Measurements from ENCODE around the gene SLC6A11.

GRCh38 chr3:10888518-10889090 lies 72.6 kb downstream of the SLC6A11 start:
- TF ChIP-seq CTCF (IDR thresholded peaks at IDR 0.05): no peak
- TF ChIP-seq POLR2AphosphoS5 (IDR thresholded peaks at IDR 0.05): no peak
- TF ChIP-seq POLR2A (IDR thresholded peaks at IDR 0.05): no peak

Measured in upper lobe of left lung (tissue), 4 donors.